GM10266 (cell line): Measurements from ENCODE around the gene PTPRN2.
"Not testable (repeated sequence)": the region's sequence is repeated elsewhere in the genome, so short reads cannot be mapped to it uniquely, and the experiment has no call there.

ENCODE experiments used
- DNase-seq: peaks from one replicate; pipeline ENCODE4 v3.0.0; 2012; ENCODE audit errors: extremely low spot score
- CTCF ChIP-seq: IDR thresholded peaks from 2 replicates; pipeline ENCODE4 v1.5.1; 2012; ENCODE audit warnings: mild to moderate bottlenecking, low read depth; ENCODE audit not compliant: control insufficient read depth, insufficient read depth; ENCODE audit errors: missing control alignments

Gene PTPRN2

GRCh38 chr7:157738066-157738460 lies 849.6 kb downstream of the PTPRN2 start:
- no peak for TF ChIP-seq CTCF
- no peak for DNase-seq

- TF ChIP-seq CTCF = no peak
- DNase-seq = no peak
Observed at GRCh38 chr7:157737151-157738065, 850.2 kb downstream of the PTPRN2 start.

- no peak for DNase-seq
- no peak for TF ChIP-seq CTCF
Observed at GRCh38 chr7:157736341-157736740, 851.3 kb downstream of the PTPRN2 start.

- TF ChIP-seq CTCF = no peak
- DNase-seq = no peak
Observed at GRCh38 chr7:157735826-157736225, 851.8 kb downstream of the PTPRN2 start.

- no peak for TF ChIP-seq CTCF
- DNase-seq = no peak
Observed at GRCh38 chr7:157734676-157735640, 852.7 kb downstream of the PTPRN2 start.

- DNase-seq = not testable (repeated sequence)
Observed at GRCh38 chr7:157733760-157734395, 853.7 kb downstream of the PTPRN2 start.

- DNase-seq = no peak
- TF ChIP-seq CTCF = no peak
Observed at GRCh38 chr7:157731126-157731525, 856.5 kb downstream of the PTPRN2 start.
